GM21423 (cell line): ENCODE results near the gene NKX2-3.

ENCODE experiments used
- ATAC-seq: cut with Tn5 transposase; IDR thresholded peaks from one replicate; pipeline ENCODE4 v1.9.1; 2021; ENCODE audit warnings: mild to moderate bottlenecking, moderate library complexity; ENCODE audit not compliant: unreplicated experiment

Gene NKX2-3

GRCh38 chr10:99537989-99538917 is 5.5 kb downstream of the NKX2-3 start:
- ATAC-seq: no peak

- no peak for ATAC-seq
These were observed 6.4 kb downstream of the NKX2-3 start for GRCh38 chr10:99539120-99539519.

GRCh38 chr10:99539820-99540219 is 7.1 kb downstream of the NKX2-3 start:
- ATAC-seq: no peak

GRCh38 chr10:99540306-99540656 is 7.5 kb downstream of the NKX2-3 start:
- ATAC-seq: no peak

GRCh38 chr10:99540657-99541531 is 8.2 kb downstream of the NKX2-3 start:
- no peak for ATAC-seq

- no peak for ATAC-seq
These were observed 11.6 kb downstream of the NKX2-3 start for GRCh38 chr10:99544322-99544721.

- ATAC-seq: no peak
These were observed 15.3 kb downstream of the NKX2-3 start for GRCh38 chr10:99548041-99548530.

- no peak for ATAC-seq
These were observed 18.4 kb downstream of the NKX2-3 start for GRCh38 chr10:99551158-99551557.

- no peak for ATAC-seq
These were observed 18.9 kb downstream of the NKX2-3 start for GRCh38 chr10:99551616-99552015.

GRCh38 chr10:99555371-99555770 is 22.6 kb downstream of the NKX2-3 start:
- no peak for ATAC-seq

- peak; percentile 92 for ATAC-seq
These were observed 23.2 kb downstream of the NKX2-3 start for GRCh38 chr10:99555825-99556523.

GRCh38 chr10:99557044-99557443 is 24.3 kb downstream of the NKX2-3 start:
- no peak for ATAC-seq

GRCh38 chr10:99558708-99559107 is 26.0 kb downstream of the NKX2-3 start:
- ATAC-seq: no peak

- no peak for ATAC-seq
These were observed 27.8 kb downstream of the NKX2-3 start for GRCh38 chr10:99560277-99561126.

GRCh38 chr10:99562631-99563030 is 29.9 kb downstream of the NKX2-3 start:
- ATAC-seq: no peak

GRCh38 chr10:99564361-99564760 is 31.6 kb downstream of the NKX2-3 start:
- ATAC-seq: no peak

GRCh38 chr10:99565166-99565565 is 32.4 kb downstream of the NKX2-3 start:
- no peak for ATAC-seq

GRCh38 chr10:99569253-99569939 is 36.7 kb downstream of the NKX2-3 start:
- ATAC-seq: no peak

GRCh38 chr10:99569961-99570360 is 37.2 kb downstream of the NKX2-3 start:
- ATAC-seq: no peak

GRCh38 chr10:99571816-99572215 is 39.1 kb downstream of the NKX2-3 start:
- no peak for ATAC-seq
